K562 (cell line): ENCODE measurements around the gene IRF2BP2. TPM values are rescaled to one million over a fixed set of nuclear protein-coding genes. Genes with fewer than 3 reads are reported as not detected.

ENCODE experiments used
- ATF3 ChIP-seq, 2 experiments: fragments of 450-650 bp in 1 of 2; sonication (generic) in 1 of 2; formaldehyde crosslinking in 1 of 2; IDR thresholded peaks in 1 of 2; conservative IDR thresholded peaks in 1 of 2; 2 replicates each; pipeline versions ENCODE4 v1.6.1 to v1.8.1; 2016 to 2023; ENCODE audit warnings: mild to moderate bottlenecking in 2 of 2, moderate library complexity in 2 of 2, inconsistent platforms in 1 of 2, missing genetic modification reagents in 1 of 2
- CSDE1 ChIP-seq, 2 experiments: fragments of 450-650 bp; IDR thresholded peaks; 2 replicates each; pipeline ENCODE4 v1.6.1; 2016; ENCODE audit warnings: mild to moderate bottlenecking in 1 of 2
- DMBX1 ChIP-seq: fragments of 250-450 bp; sonication (Bioruptor Pico); IDR thresholded peaks from 2 replicates; pipeline ENCODE4 v1.8.0; 2022; ENCODE audit warnings: inconsistent platforms, mild to moderate bottlenecking, moderate library complexity, borderline replicate concordance
- KLF13 ChIP-seq: fragments of 450-650 bp; IDR thresholded peaks from 2 replicates; pipeline ENCODE4 v1.6.1; 2016; ENCODE audit warnings: missing genetic modification characterization, low read depth, mild to moderate bottlenecking, missing compliant biosample characterization, moderate library complexity, borderline replicate concordance
- MEF2A ChIP-seq: IDR thresholded peaks from 2 replicates; pipeline ENCODE4 v1.6.1; 2011; ENCODE audit warnings: low read depth, mild to moderate bottlenecking, low read length, moderate library complexity; ENCODE audit not compliant: control insufficient read depth
- NFRKB ChIP-seq: fragments of 450-650 bp; IDR thresholded peaks from 2 replicates; pipeline ENCODE4 v1.6.1; 2016; ENCODE audit warnings: low read depth
- NR4A1 ChIP-seq, 2 experiments: fragments of 250-450 bp in 1 of 2; fragments of 450-650 bp in 1 of 2; sonication (Bioruptor Pico) in 1 of 2; IDR thresholded peaks; 2 replicates each; pipeline versions ENCODE4 v1.4.0 to v1.6.1; 2016 to 2020; ENCODE audit warnings: mild to moderate bottlenecking in 2 of 2, missing compliant biosample characterization in 1 of 2, missing genetic modification characterization in 1 of 2, moderate library complexity in 1 of 2
- REST ChIP-seq, 2 experiments: fragments of 450-650 bp; formaldehyde crosslinking in 1 of 2; IDR thresholded peaks; 2 replicates each; pipeline versions ENCODE4 v1.4.0 to v1.6.1; 2014 to 2020; ENCODE audit warnings: mild to moderate bottlenecking in 2 of 2, borderline replicate concordance in 1 of 2, low read depth in 1 of 2
- STAG1 ChIP-seq: sonication (generic); formaldehyde crosslinking; IDR thresholded peaks from 2 replicates; pipeline ENCODE4 v1.5.0; 2020; ENCODE audit warnings: missing genetic modification reagents, borderline replicate concordance
- ZNF165 ChIP-seq: fragments of 250-450 bp; sonication (Bioruptor Pico); IDR thresholded peaks from 2 replicates; pipeline ENCODE4 v1.4.0; 2020; ENCODE audit warnings: borderline replicate concordance
- ZNF224 ChIP-seq: sonication (generic); formaldehyde crosslinking; IDR thresholded peaks from 2 replicates; pipeline ENCODE4 v1.8.0; 2022; ENCODE audit warnings: mild to moderate bottlenecking, missing genetic modification reagents
- ZNF3 ChIP-seq: fragments of 250-450 bp; sonication (Bioruptor Pico); IDR thresholded peaks from 2 replicates; pipeline ENCODE4 v1.5.0; 2021; ENCODE audit warnings: mild to moderate bottlenecking, moderate library complexity
- ZNF324 ChIP-seq: fragments of 250-450 bp; sonication (Bioruptor Pico); IDR thresholded peaks from 2 replicates; pipeline ENCODE4 v1.4.0; 2020; ENCODE audit warnings: mild to moderate bottlenecking
- ZNF398 ChIP-seq: fragments of 250-450 bp; sonication (Bioruptor Pico); IDR thresholded peaks from 2 replicates; pipeline ENCODE4 v1.8.0; 2021; ENCODE audit warnings: moderate library complexity, mild to moderate bottlenecking, inconsistent platforms
- ZNF583 ChIP-seq: fragments of 250-450 bp; sonication (Bioruptor Pico); IDR thresholded peaks from 2 replicates; pipeline ENCODE4 v1.4.0; 2020
- ZNF668 ChIP-seq: fragments of 250-450 bp; sonication (Bioruptor Pico); IDR thresholded peaks from 2 replicates; pipeline ENCODE4 v1.8.0; 2022; ENCODE audit warnings: mild to moderate bottlenecking, inconsistent platforms
- polyA plus RNA-seq, 8 experiments: library from polyadenylated mRNA; depleted of rRNA in 4 of 8; stranded (reverse) in 5 of 8; unstranded in 3 of 8; fragments of >200 nt; fragmentation: Nextera tagmentation in 2 of 8; fragmentation: Illumina TruSeq in 1 of 8; extraction: Ambion mirVana in 2 of 8; extraction: Trizol in 1 of 8; gene quantifications; 2 replicates each; pipeline versions ENCODE4 v1.2.1 to v1.2.3, GENCODE V29; 2011 to 2014; ENCODE audit warnings: inconsistent platforms in 1 of 8, missing spikeins in 1 of 8
- total RNA-seq, 7 experiments: library from RNA; depleted of rRNA in 6 of 7; stranded (reverse); fragments of >200 nt in 6 of 7; fragmentation: Illumina TruSeq in 2 of 7; extraction: Trizol in 2 of 7; gene quantifications; 2 replicates each; pipeline versions ENCODE4 v1.2.1 to v1.2.3, GENCODE V29; 2011 to 2021; ENCODE audit warnings: low replicate concordance in 1 of 7

The IRF2BP2 gene
- total and polyA plus RNA-seq, 9 of the 15 experiments (the other 6 are each of a cell fraction or from before 2014, with no cell fraction given): 7.7 to 68.6 (median 22.1) TPM

- TF ChIP-seq ZNF668 (CRISPR knock-in tag) (0 out of 2 replicates have a peak, but pooled peaks have one; percentile 8), CSDE1 (IDR thresholded peaks at IDR 0.05) (no peak), ZNF224 (CRISPR knock-in tag) (no peak), ZNF398 (CRISPR knock-in tag) (0 out of 2 replicates have a peak, but pooled peaks have one; percentile 43), ZNF324 (CRISPR knock-in tag) (0 out of 2 replicates have a peak, but pooled peaks have one; percentile 8), ATF3 (IDR thresholded peaks at IDR 0.05) (no peak), ATF3 (CRISPR knock-in tag; conservative IDR thresholded peaks at IDR 0.05) (no peak), ZNF165 (CRISPR knock-in tag) (peak; percentile 43; the same call in 1 of the 2 replicates), DMBX1 (peak; percentile 41), MEF2A (no peak), NFRKB (peak; percentile 52; the same call in 1 of the 2 replicates), STAG1 (no peak), NR4A1 (CRISPR knock-in tag; IDR thresholded peaks at IDR 0.05) (peak; percentile 56; the same call in 1 of the 2 replicates), NR4A1 (tag; IDR thresholded peaks at IDR 0.05) (no peak; the same call in 1 of the 2 replicates), ZNF583 (CRISPR knock-in tag) (peak; percentile 56; the same call in 1 of the 2 replicates), KLF13 (tag) (0 out of 2 replicates have a peak, but pooled peaks have one; percentile 31), REST (IDR thresholded peaks at IDR 0.05; ENCODE audit: borderline replicate concordance) (no peak), REST (CRISPR knock-in tag; IDR thresholded peaks at IDR 0.05; ENCODE audit: low read depth) (0 out of 2 replicates have a peak, but pooled peaks have one; percentile 35), ZNF3 (no peak)
Observed at GRCh38 chr1:234611847-234612351, 1.9 kb upstream of the IRF2BP2 start (continued).
